HCT116 (cell line): Measurements from ENCODE around the gene INSYN2A. TPM values are rescaled to one million over a fixed set of nuclear protein-coding genes. Genes with fewer than 3 reads are reported as not detected.

ENCODE experiments used
- ATAC-seq: fragments of 200-7000 bp; cut with Tn5 transposase; 2 replicates; pipeline ENCODE4 v1.9.1; 2020; ENCODE audit warnings: mild to moderate bottlenecking, moderate library complexity
- BruUV-seq: library from RNA; stranded (reverse); fragments of 400-500 nt; replicated peaks from 2 replicates; lab custom pipeline; 2021; lab: Mats Ljungman, UMichigan
- CTCF ChIA-PET: fragments of 300-600 bp; sonication (Branson Sonifier 250); formaldehyde crosslinking; loops from one replicate; lab custom pipeline; 2021; ENCODE audit warnings: antibody characterized with exemption; lab: Charles Lee
- POLR2A ChIA-PET: fragments of 300-600, 350-600 bp; sonication (Branson Sonifier 250); formaldehyde crosslinking; loops from one replicate; lab custom pipeline; 2021; ENCODE audit warnings: antibody characterized with exemption; lab: Charles Lee
- RAD21 ChIA-PET, 2 experiments: fragments of 300-600 bp; sonication (Branson Sonifier 250); formaldehyde crosslinking; loops; one replicate each; lab custom pipeline; 2023; ENCODE audit warnings: low total read pairs in 2 of 2; ENCODE audit not compliant: uncharacterized antibody in 2 of 2, unreplicated experiment in 2 of 2, low non-redundant PET in 1 of 2; lab: Charles Lee
- DNase-seq: peaks from one replicate; pipeline ENCODE4 v3.0.0-alpha.2; 2010; ENCODE audit warnings: low read depth, low spot score
- H2AFZ ChIP-seq: fragments of 200-600 bp; shearing (Covaris generic), sonication (generic); 2 replicates; pipeline ENCODE4 v1.6.1; 2017; ENCODE audit warnings: low read depth, mixed run types, mixed read lengths, antibody characterized with exemption, low read length; ENCODE audit not compliant: poor library complexity, severe bottlenecking
- H3K27ac ChIP-seq: 2 replicates; pipeline ENCODE4 v1.5.1; 2012; ENCODE audit warnings: low read depth, low read length
- H3K27me3 ChIP-seq: fragments of 200-600 bp; sonication (generic); 2 replicates; pipeline ENCODE4 v1.6.1; 2016; ENCODE audit warnings: mixed run types, low read length, mixed read lengths; ENCODE audit not compliant: insufficient read depth
- H3K36me3 ChIP-seq, 2 experiments: fragments of 200-500 bp in 1 of 2; fragments of 200-600 bp in 1 of 2; sonication (Bioruptor generic) in 1 of 2; sonication (generic) in 1 of 2; 2 replicates each; pipeline versions ENCODE4 v1.5.1 to v1.6.1; 2014 to 2016; ENCODE audit warnings: low read length in 2 of 2, inconsistent platforms in 1 of 2, mixed read lengths in 1 of 2, mixed run types in 1 of 2; ENCODE audit not compliant: insufficient read depth in 2 of 2, control insufficient read depth in 1 of 2
- H3K4me1 ChIP-seq, 2 experiments: fragments of 200-600 bp in 1 of 2; sonication (generic) in 1 of 2; 2 replicates each; pipeline versions ENCODE4 v1.5.1 to v1.6.1; 2012 to 2017; ENCODE audit warnings: low read length in 2 of 2, inconsistent platforms in 1 of 2, mild to moderate bottlenecking in 1 of 2, mixed read lengths in 1 of 2, mixed run types in 1 of 2, moderate library complexity in 1 of 2; ENCODE audit not compliant: insufficient read depth in 2 of 2, control insufficient read depth in 1 of 2
- H3K4me2 ChIP-seq: fragments of 200-600 bp; sonication (generic); 2 replicates; pipeline ENCODE4 v1.6.1; 2017; ENCODE audit warnings: mixed run types, low read length, mixed read lengths
- H3K4me3 ChIP-seq, 2 experiments: fragments of 200-600 bp in 1 of 2; sonication (generic) in 1 of 2; replicated peaks in 1 of 2; 2 replicates each; pipeline ENCODE4 v1.5.1; 2011 to 2016; ENCODE audit warnings: low read length in 2 of 2, control low read depth in 1 of 2, low read depth in 1 of 2, mild to moderate bottlenecking in 1 of 2, mixed read lengths in 1 of 2, mixed run types in 1 of 2
- H3K79me2 ChIP-seq: fragments of 200-600 bp; sonication (generic); 2 replicates; pipeline ENCODE4 v1.6.1; 2017; ENCODE audit warnings: mild to moderate bottlenecking, mixed run types, low read length, moderate library complexity, mixed read lengths; ENCODE audit not compliant: insufficient read depth
- H3K9ac ChIP-seq: fragments of 200-600 bp; sonication (generic); 2 replicates; pipeline ENCODE4 v1.6.1; 2016; ENCODE audit warnings: low read length, mixed read lengths
- H3K9me2 ChIP-seq: fragments of 200-600 bp; sonication (generic), shearing (Covaris generic); 2 replicates; pipeline ENCODE4 v1.6.1; 2017; ENCODE audit warnings: mixed run types, mild to moderate bottlenecking, moderate library complexity; ENCODE audit not compliant: insufficient read depth
- H3K9me3 ChIP-seq, 2 experiments: fragments of 200-500 bp in 1 of 2; fragments of 200-600 bp in 1 of 2; sonication (Bioruptor generic) in 1 of 2; sonication (generic) in 1 of 2; 2 replicates each; pipeline ENCODE4 v1.6.1; 2014 to 2017; ENCODE audit warnings: low read length in 2 of 2, mixed read lengths in 2 of 2, inconsistent platforms in 1 of 2, low read depth in 1 of 2, mild to moderate bottlenecking in 1 of 2, mixed run types in 1 of 2, moderate library complexity in 1 of 2; ENCODE audit not compliant: control insufficient read depth in 1 of 2, insufficient read depth in 1 of 2
- H4K20me1 ChIP-seq: fragments of 200-600 bp; sonication (generic), shearing (Covaris generic); 2 replicates; pipeline ENCODE4 v1.6.1; 2017; ENCODE audit warnings: mixed run types, mild to moderate bottlenecking, moderate library complexity; ENCODE audit not compliant: insufficient read depth
- CEBPB ChIP-seq: IDR thresholded peaks from 2 replicates; pipeline ENCODE4 v1.6.1; 2012; ENCODE audit warnings: low read depth
- ELF1 ChIP-seq: IDR thresholded peaks from 2 replicates; pipeline ENCODE4 v1.6.1; 2012; ENCODE audit warnings: low read depth, borderline replicate concordance
- EZH2phosphoT487 ChIP-seq: fragments of 200-600 bp; IDR thresholded peaks from 2 replicates; pipeline ENCODE4 v1.6.1; 2018; ENCODE audit warnings: antibody characterized with exemption, borderline replicate concordance
- POLR2A ChIP-seq: IDR thresholded peaks from 2 replicates; pipeline ENCODE4 v1.7.0; 2011; ENCODE audit warnings: borderline replicate concordance; ENCODE audit not compliant: insufficient read depth, insufficient read length; ENCODE audit errors: extremely low read depth
- POLR2AphosphoS5 ChIP-seq: IDR thresholded peaks from 2 replicates; pipeline ENCODE4 v1.6.1; 2011; ENCODE audit warnings: mild to moderate bottlenecking, low read depth, low read length, moderate library complexity
- RAD21 ChIP-seq: IDR thresholded peaks from 2 replicates; pipeline ENCODE4 v1.6.1; 2012; ENCODE audit warnings: low read depth, mild to moderate bottlenecking
- SIN3A ChIP-seq: IDR thresholded peaks from 2 replicates; pipeline ENCODE4 v1.6.1; 2012; ENCODE audit warnings: low read depth
- TCF7L2 ChIP-seq: IDR thresholded peaks from 2 replicates; pipeline ENCODE4 v1.7.0; 2011; ENCODE audit warnings: borderline replicate concordance, inconsistent platforms; ENCODE audit not compliant: insufficient read depth, insufficient read length; ENCODE audit errors: extremely low read depth
- YY1 ChIP-seq: IDR thresholded peaks from 2 replicates; pipeline ENCODE4 v1.6.1; 2011; ENCODE audit warnings: low read length, low read depth, moderate library complexity, mild to moderate bottlenecking; ENCODE audit not compliant: insufficient replicate concordance; ENCODE audit errors: extremely low read depth
- ZNF274 ChIP-seq: fragments of 200-500 bp; sonication (Bioruptor generic); IDR thresholded peaks from 2 replicates; pipeline ENCODE4 v1.6.1; 2014; ENCODE audit warnings: mild to moderate bottlenecking, low read depth, low read length, inconsistent platforms
- intact Hi-C: fragments of 100-400 bp; cut with micrococcal nuclease; formaldehyde crosslinking; loops from 2 replicates; pipeline ENCODE4 v1.10.0; 2022
- total RNA-seq: library from RNA; stranded (reverse); gene quantifications from one replicate; pipeline ENCODE4 v1.2.1, GENCODE V29; 2021; ENCODE audit not compliant: unreplicated experiment
- TF ChIP-seq, protein P1 (sequence below), 3 experiments: fragments of 200-600 bp in 1 of 3; sonication (generic) in 1 of 3; IDR thresholded peaks in 2 of 3; conservative IDR thresholded peaks in 1 of 3; 2 replicates each; pipeline ENCODE4 v1.5.1; 2012 to 2017; ENCODE audit warnings: low read depth in 2 of 3, low read length in 2 of 3, antibody characterized with exemption in 1 of 3, borderline replicate concordance in 1 of 3, control low read depth in 1 of 3, mild to moderate bottlenecking in 1 of 3, mixed read lengths in 1 of 3, mixed run types in 1 of 3, moderate library complexity in 1 of 3; ENCODE audit not compliant: insufficient read depth in 1 of 3
- TF ChIP-seq, protein P2 (sequence below): IDR thresholded peaks from 2 replicates; pipeline ENCODE4 v1.6.1; 2012
- TF ChIP-seq, protein P3 (sequence below): IDR thresholded peaks from 2 replicates; pipeline ENCODE4 v1.6.1; 2012
- TF ChIP-seq, protein P4 (sequence below): IDR thresholded peaks from 2 replicates; pipeline ENCODE4 v1.6.1; 2012; ENCODE audit warnings: low read depth

The INSYN2A gene
- total RNA-seq, 1 experiment from 2014 or later = not detected

DNA sequence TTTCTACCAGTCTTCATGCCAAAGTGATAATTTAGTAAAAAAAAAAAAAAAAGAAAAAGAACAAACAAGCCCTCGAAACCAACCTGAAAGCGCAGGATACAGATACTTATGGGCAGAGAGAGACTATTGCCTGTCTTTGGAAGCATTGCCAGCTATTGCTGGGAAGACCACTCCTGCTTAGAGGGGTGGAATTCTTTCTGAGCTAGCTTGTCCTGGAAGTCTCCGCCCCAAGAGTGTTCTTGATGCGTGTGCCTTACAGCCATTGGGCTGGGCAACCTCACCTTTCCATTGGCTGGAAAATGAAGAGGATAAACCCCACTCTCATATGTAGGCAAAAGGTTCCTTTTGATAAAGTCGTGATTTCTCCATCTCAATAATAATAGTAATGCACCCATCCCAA lies 19.9 kb upstream of the INSYN2A start:
- no peak for TF ChIP-seq POLR2AphosphoS5
- no peak for TF ChIP-seq CEBPB
- TF ChIP-seq POLR2A = no peak
- TF ChIP-seq, protein P1, sequence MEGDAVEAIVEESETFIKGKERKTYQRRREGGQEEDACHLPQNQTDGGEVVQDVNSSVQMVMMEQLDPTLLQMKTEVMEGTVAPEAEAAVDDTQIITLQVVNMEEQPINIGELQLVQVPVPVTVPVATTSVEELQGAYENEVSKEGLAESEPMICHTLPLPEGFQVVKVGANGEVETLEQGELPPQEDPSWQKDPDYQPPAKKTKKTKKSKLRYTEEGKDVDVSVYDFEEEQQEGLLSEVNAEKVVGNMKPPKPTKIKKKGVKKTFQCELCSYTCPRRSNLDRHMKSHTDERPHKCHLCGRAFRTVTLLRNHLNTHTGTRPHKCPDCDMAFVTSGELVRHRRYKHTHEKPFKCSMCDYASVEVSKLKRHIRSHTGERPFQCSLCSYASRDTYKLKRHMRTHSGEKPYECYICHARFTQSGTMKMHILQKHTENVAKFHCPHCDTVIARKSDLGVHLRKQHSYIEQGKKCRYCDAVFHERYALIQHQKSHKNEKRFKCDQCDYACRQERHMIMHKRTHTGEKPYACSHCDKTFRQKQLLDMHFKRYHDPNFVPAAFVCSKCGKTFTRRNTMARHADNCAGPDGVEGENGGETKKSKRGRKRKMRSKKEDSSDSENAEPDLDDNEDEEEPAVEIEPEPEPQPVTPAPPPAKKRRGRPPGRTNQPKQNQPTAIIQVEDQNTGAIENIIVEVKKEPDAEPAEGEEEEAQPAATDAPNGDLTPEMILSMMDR (IDR thresholded peaks at IDR 0.05 in 2 of 3, conservative IDR thresholded peaks at IDR 0.05 in 1 of 3; ENCODE audit: borderline replicate concordance in 1 of 3, insufficient read depth in 1 of 3, low read depth in 2 of 3, low read length in 2 of 3) = no peak
- TF ChIP-seq, protein P2, sequence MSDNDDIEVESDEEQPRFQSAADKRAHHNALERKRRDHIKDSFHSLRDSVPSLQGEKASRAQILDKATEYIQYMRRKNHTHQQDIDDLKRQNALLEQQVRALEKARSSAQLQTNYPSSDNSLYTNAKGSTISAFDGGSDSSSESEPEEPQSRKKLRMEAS = no peak
- TF ChIP-seq EZH2phosphoT487 = no peak
- TF ChIP-seq, protein P3, sequence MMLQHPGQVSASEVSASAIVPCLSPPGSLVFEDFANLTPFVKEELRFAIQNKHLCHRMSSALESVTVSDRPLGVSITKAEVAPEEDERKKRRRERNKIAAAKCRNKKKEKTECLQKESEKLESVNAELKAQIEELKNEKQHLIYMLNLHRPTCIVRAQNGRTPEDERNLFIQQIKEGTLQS = no peak
- no peak for TF ChIP-seq ELF1
- no peak for TF ChIP-seq RAD21
- TF ChIP-seq TCF7L2 = no peak
- TF ChIP-seq, protein P4, sequence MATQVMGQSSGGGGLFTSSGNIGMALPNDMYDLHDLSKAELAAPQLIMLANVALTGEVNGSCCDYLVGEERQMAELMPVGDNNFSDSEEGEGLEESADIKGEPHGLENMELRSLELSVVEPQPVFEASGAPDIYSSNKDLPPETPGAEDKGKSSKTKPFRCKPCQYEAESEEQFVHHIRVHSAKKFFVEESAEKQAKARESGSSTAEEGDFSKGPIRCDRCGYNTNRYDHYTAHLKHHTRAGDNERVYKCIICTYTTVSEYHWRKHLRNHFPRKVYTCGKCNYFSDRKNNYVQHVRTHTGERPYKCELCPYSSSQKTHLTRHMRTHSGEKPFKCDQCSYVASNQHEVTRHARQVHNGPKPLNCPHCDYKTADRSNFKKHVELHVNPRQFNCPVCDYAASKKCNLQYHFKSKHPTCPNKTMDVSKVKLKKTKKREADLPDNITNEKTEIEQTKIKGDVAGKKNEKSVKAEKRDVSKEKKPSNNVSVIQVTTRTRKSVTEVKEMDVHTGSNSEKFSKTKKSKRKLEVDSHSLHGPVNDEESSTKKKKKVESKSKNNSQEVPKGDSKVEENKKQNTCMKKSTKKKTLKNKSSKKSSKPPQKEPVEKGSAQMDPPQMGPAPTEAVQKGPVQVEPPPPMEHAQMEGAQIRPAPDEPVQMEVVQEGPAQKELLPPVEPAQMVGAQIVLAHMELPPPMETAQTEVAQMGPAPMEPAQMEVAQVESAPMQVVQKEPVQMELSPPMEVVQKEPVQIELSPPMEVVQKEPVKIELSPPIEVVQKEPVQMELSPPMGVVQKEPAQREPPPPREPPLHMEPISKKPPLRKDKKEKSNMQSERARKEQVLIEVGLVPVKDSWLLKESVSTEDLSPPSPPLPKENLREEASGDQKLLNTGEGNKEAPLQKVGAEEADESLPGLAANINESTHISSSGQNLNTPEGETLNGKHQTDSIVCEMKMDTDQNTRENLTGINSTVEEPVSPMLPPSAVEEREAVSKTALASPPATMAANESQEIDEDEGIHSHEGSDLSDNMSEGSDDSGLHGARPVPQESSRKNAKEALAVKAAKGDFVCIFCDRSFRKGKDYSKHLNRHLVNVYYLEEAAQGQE = no peak
- no peak for TF ChIP-seq ZNF274
- TF ChIP-seq YY1 = no peak
- TF ChIP-seq SIN3A = no peak
- ATAC-seq = no peak
- no peak overlapping the region for H3K4me2 ChIP-seq

More for the DNA sequence above, 19.9 kb upstream of the INSYN2A start:
- Histone ChIP-seq H3K9me3 (peaks cover 0 to 3% of the 10 kb centered on the region in 2 experiments; a peak in 1 of 4 replicates), H3K27me3 (no peaks in the 10 kb centered on the region), H3K79me2 (no peaks in the 10 kb centered on the region), H4K20me1 (no peaks in the 10 kb centered on the region), H2AFZ (no peak overlapping the region), H3K36me3 (no peaks in the 10 kb centered on the region), H3K27ac (no peak overlapping the region), H3K9me2 (no peaks in the 10 kb centered on the region), H3K4me3 (no peak overlapping the region), H3K4me1 (0 out of 4 replicates have a peak, but pooled peaks cover 0 to 3% of the 10 kb centered on the region in 2 experiments), H3K9ac (no peak overlapping the region)
- ChIA-PET RAD21 (no interaction called here), POLR2A (no interaction called here), CTCF (no interaction called here)
- BruUV-seq = no TSS peak
- no peak for DNase-seq
- intact Hi-C loops = no loop called here
